BE2C (cell line): ENCODE data around the gene LIN9.
"Not testable (repeated sequence)": the region's sequence is repeated elsewhere in the genome, so short reads cannot be mapped to it uniquely, and the experiment has no call there.

Experiments
- DNase-seq: peaks from one replicate; pipeline ENCODE4 v3.0.0-alpha.2; 2020
- H3K27me3 ChIP-seq: fragments of 250-450 bp; sonication (Bioruptor Pico); 2 replicates; pipeline ENCODE4 v1.5.1; 2020; ENCODE audit warnings: mild to moderate bottlenecking
- H3K36me3 ChIP-seq: fragments of 250-450 bp; sonication (Bioruptor Pico); 2 replicates; pipeline ENCODE4 v1.5.1; 2020; ENCODE audit warnings: mild to moderate bottlenecking
- H3K4me1 ChIP-seq: fragments of 250-450 bp; sonication (Bioruptor Pico); 2 replicates; pipeline ENCODE4 v1.5.1; 2020
- H3K4me3 ChIP-seq: 2 replicates; pipeline ENCODE4 v1.5.1; 2011; ENCODE audit warnings: low read depth, low read length
- H3K9me3 ChIP-seq: fragments of 250-450 bp; sonication (Bioruptor Pico); 2 replicates; pipeline ENCODE4 v1.5.1; 2020
- CTCF ChIP-seq: IDR thresholded peaks from 2 replicates; pipeline ENCODE4 v1.5.1; 2012; ENCODE audit warnings: mild to moderate bottlenecking, low read depth, low read length

Gene LIN9

GRCh38 chr1:226276077-226276682 lies 32.8 kb downstream of the LIN9 start:
- Histone ChIP-seq H3K36me3 (peaks cover 12% of the 10 kb centered on the region), H3K4me3 (no peak overlapping the region), H3K4me1 (no peaks in the 10 kb centered on the region), H3K9me3 (no peaks in the 10 kb centered on the region), H3K27me3 (no peaks in the 10 kb centered on the region)
- no peak for TF ChIP-seq CTCF
- DNase-seq: no peak

GRCh38 chr1:226274138-226274537 lies 34.8 kb downstream of the LIN9 start:
- no peak for DNase-seq
- no peak for TF ChIP-seq CTCF
- Histone ChIP-seq H3K4me1 (no peaks in the 10 kb centered on the region), H3K27me3 (no peaks in the 10 kb centered on the region), H3K4me3 (no peak overlapping the region), H3K36me3 (peaks cover 12% of the 10 kb centered on the region), H3K9me3 (no peaks in the 10 kb centered on the region)

- not testable (repeated sequence) for H3K27me3 ChIP-seq, H3K9me3 ChIP-seq, DNase-seq, H3K4me1 ChIP-seq, H3K4me3 ChIP-seq
- peaks cover 21% of the 10 kb centered on the region for H3K36me3 ChIP-seq
Observed at GRCh38 chr1:226272233-226272902, 36.6 kb downstream of the LIN9 start.

GRCh38 chr1:226268421-226269124 lies 40.4 kb downstream of the LIN9 start:
- no peak for TF ChIP-seq CTCF
- no peak for DNase-seq

GRCh38 chr1:226261818-226262217 lies 47.1 kb downstream of the LIN9 start:
- DNase-seq: no peak
- H3K9me3 ChIP-seq: no peaks in the 10 kb centered on the region
- H3K4me1 ChIP-seq: no peaks in the 10 kb centered on the region
- peaks cover 24% of the 10 kb centered on the region for H3K36me3 ChIP-seq
- TF ChIP-seq CTCF: no peak
- H3K4me3 ChIP-seq: no peak overlapping the region
- no peaks in the 10 kb centered on the region for H3K27me3 ChIP-seq

More at GRCh38 chr1:226268421-226269124, 40.4 kb downstream of the LIN9 start:
- H3K36me3 ChIP-seq: peaks cover 33% of the 10 kb centered on the region
- no peak overlapping the region for H3K4me3 ChIP-seq
- no peaks in the 10 kb centered on the region for H3K9me3 ChIP-seq
- no peaks in the 10 kb centered on the region for H3K27me3 ChIP-seq
- no peaks in the 10 kb centered on the region for H3K4me1 ChIP-seq

- Histone ChIP-seq H3K4me3 (no peak overlapping the region), H3K4me1 (peaks cover 2% of the 10 kb centered on the region; the same call in 1 of the 2 replicates), H3K9me3 (no peaks in the 10 kb centered on the region), H3K27me3 (no peaks in the 10 kb centered on the region), H3K36me3 (peaks cover 4% of the 10 kb centered on the region)
- TF ChIP-seq CTCF: no peak
- DNase-seq: no peak
Observed at GRCh38 chr1:226255380-226255779, 53.6 kb downstream of the LIN9 start.
